Activated CD4-positive, alpha-beta T cell treated with anti-CD3 and anti-CD28 coated beads, Interleukin-10, Interleukin-2, amounts not matched to agents 100 ng/mL and 50 ng/mL, durations not matched to agents 16 hours and 8 hours (primary cell): ENCODE data around the gene MXRA8.
A peak's percentile ranks its signal among the peaks of the same experiment; 100 is the strongest.
"Not testable (repeated sequence)": the region's sequence is repeated elsewhere in the genome, so short reads cannot be mapped to it uniquely, and the experiment has no call there.

Experiments used
- DNase-seq: peaks from one replicate; pipeline ENCODE4 v3.0.0-alpha.2; 2020

The MXRA8 gene

DNA sequence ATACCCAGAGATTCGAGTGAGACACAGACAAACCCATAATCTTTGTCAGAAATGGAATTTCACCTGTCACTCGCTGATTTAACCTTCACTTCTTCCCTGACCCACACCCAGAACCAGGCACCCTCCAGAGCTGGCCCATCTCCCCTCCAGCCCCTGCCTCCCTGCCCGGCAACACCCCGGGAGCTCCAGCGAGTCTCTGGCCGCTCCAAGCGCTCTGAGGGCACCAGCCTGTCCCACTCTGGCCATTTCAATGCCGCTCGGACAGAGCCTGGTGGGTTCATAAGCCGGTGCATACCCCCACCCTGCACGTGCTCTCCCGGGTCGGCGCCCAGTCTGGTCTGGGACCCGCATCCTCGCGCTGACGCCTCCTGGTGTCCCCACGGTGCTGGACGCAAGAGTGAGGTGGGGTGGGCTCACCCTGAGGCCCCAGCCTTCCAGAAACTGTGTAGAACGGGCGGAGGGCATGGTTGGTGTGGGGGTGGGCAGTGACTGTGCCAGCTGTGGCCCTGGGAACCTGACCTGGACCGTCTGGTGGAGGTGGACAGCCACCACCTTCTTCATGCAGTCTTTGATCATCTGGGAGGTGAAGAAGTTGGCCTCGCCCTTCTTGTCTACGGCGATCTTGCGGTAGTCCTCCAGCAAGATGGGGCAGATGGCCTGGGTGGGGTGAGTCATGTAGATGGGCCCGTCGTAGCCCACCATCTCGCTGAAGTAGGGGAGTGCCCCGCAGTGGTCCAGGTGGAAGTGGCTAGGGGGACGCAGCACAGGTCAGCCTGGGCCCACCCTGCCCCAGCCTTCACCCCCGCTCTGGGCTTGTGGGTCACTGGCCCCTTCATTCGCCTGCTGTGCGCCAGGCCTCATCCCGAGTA is 39.3 kb downstream of the MXRA8 start:
- no peak for DNase-seq

DNA sequence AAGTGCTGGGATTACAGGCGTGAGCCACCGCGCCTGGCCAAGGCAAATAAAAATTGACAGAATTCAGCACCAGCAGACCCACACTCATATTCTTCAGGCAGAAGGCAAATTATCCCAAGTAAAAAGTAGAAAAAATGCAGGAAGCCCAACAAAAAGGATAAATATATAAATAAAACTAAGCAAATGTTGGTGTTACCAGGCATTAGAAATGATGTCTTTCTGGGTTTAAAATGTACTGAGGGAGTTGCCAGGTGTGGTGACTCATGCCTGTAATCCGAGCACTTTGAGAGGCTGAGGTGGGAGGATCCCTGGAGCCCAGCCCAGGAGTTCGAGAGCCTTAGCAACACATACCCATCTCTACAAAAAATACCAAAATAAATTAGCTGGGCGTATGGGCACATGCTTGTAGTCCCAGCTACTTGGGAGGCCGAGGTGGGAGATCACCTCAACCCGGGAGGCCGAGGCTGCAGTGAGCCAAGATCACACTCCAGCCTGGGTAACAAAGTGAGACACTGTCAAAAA is 40.2 kb downstream of the MXRA8 start:
- no peak for DNase-seq

DNA sequence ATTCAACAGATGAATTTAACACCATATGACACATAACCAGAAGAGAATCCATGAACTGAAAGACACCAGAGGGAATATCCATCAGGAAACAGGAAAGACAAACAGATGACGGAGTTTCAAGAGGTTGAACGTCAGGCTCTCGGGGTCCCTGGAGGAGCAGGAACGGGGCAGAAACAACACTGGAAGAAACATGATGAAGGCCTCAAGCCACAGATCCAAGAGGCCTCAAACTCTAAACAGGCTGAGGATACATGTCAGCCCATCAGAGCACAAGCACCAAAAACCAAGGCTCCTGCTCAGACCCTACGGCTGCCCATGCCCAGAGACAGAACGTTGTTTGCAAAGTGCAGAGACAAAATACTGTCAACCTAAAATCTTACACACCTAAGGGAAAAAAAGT is 40.9 kb downstream of the MXRA8 start:
- DNase-seq = no peak

DNA sequence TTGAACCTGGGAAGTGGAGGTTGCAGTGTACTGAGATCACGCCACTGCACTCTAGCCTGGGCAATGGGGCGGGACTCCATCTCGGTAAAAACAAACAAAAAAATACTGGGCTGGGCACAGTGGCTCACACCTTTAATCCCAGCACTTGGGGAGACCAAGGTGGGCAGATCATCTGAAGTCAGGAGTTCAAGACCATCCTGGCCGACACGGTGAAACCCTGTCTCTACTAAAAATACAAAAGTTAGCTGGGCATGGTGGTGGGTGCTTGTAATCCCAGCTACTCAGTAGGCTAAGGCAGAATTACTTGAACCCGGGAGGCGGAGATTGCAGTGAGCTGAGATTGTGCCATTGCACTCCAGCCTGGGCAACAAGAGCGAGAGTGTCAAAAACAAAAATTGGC is 42.2 kb downstream of the MXRA8 start:
- not testable (repeated sequence) for DNase-seq

DNA sequence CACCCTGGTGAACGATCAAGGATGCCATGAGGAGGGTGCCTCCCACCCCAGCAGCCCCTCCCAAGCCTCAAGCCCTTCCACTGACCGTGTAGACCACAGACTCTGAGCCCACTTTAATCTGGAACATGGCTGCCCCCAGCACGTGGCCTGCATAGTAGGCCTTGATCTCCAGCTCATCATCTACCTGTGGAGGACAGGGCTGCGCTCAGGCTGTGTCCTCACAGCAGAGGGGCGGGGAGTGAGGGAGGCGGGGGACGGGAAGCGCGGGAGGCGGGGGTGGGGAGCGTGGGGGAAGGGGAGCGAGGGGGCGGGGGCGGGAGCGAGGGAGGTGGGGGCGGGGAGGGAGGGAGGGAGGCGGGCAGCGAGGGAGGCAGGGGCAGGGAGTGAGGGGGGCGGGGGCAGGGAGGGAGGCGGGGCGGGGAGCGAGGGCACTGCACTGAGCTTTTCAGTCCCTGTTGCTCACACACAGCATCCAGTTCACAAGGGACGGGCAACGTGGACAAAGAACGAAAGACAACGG is 42.9 kb downstream of the MXRA8 start:
- no peak for DNase-seq

DNA sequence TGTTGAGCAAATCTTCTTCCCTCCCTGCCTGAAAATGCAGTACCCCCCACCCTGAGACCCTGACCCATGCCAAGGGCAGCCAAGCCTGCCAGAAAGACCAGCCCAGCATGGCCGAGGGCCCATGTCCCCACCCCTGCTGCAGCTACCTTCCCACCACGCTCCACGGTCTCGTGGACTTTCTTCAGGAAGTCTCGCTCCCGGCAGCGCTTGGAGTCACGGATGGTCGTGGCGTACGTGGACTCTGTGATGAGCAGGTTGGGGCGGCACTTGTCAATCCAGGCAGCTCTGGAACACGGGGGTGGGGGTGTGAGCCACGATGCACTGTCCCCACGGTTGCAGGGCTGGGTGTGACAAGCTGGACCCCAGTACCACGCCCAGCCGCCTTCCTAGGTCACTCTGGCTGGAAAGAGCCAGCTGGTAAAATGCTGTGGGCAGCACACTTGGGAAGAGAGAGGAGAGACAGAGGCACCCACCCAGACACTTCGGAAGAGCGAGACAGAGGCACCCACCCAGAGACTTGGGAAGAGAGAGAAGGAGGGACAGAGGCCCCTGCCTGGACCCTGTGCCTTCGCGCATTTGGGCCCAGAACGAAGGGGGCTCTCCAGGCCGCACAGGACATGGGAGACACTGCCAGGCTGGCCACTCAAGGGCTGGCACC is 43.5 kb downstream of the MXRA8 start:
- no peak for DNase-seq

DNA sequence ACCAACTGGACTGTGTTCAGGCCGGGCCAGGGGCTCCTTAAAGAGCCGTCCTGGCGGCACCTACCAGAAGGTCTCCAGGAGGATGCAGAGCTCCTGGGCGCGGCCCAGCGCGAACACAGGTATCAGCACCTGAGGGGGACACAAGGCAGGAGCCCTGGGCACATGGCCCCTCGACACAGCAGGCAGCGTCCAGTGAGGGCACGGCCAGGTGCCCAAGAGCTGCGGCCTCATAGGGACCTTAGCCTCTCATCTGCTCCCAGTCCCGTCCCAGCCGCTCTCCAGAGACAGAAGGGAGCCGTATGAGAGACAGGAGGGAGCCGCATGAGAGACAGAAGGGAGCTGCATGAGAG is 44.1 kb downstream of the MXRA8 start:
- DNase-seq = no peak

DNA sequence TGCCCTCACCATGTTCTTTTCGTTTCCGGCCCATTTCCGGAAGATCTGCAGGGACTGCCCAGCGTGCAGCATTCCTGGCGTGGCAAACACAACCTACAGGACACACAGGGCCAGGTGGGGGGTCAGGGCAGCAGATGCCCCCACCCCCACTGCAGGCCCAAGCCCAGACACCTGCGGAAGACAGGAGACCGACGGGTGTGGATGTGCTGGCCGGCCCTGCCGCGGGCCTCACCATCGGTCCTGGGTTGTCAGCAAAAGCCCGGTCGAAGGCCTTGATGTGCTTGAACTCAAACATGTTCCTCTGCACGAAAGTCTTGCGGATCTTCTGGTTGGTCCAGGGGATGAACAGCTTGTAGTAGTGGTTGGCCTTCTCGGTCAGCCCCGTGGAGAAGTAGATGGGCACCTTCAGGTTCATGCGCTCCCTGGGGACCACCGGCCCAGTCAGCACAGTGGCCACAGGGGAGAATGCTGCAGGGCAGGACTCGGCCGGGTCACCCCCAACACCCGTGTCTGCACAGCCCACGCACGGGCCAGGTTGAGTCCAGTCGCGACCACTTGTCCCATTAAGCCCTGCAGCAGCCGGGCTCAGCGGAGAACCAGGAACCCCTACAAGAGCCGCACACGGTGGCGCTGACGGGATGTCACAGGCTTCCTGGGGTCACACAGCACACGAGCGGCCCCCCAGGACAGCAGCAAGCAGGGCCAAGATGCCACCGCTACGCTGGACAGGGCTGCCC is 44.7 kb downstream of the MXRA8 start:
- no peak for DNase-seq

DNA sequence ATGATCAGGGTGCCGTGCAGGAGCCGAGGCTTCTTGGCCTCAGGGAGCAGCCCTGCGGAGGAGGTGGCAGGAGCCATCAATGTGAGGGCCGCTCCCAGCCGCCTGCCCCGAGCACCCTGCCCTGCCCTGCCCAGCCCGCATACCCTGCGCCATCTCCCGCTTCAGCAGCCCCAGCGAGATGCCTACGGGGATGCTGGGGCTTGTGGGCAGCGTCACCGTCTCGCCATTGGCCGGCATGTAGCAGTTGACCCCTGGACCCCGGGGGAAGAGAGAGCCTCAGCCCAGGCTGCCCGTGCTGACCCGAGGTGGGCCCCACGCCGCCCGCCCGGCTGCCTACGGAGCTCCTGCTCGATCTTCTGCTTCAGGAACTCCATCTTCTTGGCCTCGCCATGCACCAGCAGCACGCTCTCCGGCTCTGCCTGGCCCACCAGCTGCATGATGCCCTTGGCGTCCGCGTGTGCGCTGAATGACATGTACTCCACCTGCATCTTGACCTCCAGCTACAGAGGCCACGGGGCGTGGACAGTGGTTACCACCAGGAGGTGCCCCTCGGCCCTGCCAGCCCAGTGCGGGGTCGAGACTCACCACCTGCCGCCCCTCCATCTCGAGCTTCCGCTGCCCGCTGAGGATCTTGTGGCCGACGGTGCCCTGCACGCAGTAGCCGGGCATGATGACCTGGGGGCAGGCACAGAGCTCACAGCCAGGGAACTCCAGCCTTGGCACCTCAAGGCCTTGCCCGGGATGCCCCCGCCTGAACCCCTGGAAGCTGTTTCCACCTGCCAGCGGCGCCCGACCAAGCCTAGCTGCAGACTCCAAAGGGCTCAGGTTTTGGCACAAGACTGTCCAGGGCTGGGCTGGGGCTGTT is 45.7 kb downstream of the MXRA8 start:
- DNase-seq = no peak

DNA sequence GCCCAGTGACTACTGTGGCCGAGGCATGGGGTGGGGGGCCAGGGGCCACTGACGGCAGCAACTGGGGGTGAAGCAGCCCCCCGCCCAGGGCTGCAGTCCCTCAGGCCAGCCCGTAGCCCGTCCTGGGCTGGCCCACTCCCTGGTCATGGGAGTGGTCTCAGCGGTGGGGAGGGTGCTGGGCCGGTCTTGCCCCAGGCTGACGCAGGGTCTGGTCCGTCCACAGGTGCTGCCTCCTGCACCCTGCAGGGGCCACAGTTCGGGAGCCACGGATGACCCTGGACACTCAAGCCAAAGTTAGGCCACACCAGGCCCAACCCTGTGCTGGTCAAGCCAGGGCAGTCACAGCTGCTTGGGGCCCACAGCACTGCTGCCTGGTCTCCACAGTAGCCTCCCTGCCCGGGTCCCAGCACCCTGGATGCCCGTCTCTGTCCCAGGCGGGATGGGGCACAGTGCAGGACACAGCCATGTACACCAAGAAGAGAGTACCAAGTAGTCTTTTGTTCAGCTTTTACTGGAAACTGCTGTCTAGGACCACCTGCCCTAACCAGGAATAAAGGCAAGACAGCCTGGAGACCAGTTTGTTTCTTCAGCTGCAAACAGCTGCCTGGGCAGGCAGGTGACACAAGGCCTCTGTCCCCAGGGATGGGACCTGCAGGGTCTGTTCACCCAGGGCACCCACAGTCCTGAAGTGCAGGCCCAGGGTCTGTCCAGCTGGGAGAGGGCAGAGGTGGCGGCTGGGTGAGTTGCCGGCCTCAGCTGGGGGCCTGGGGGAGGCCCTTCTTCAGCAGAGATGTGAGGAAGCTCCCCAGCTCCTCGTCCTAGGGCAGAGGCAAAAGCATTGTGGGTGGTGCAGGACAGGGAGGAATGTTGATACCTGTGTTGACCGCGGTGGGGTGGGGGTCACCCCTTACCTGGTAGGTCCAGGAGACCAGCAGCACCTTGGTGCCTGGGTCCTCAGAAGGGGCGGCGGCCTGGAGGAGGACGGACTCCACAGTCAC is 46.9 kb downstream of the MXRA8 start:
- DNase-seq = no peak

DNA sequence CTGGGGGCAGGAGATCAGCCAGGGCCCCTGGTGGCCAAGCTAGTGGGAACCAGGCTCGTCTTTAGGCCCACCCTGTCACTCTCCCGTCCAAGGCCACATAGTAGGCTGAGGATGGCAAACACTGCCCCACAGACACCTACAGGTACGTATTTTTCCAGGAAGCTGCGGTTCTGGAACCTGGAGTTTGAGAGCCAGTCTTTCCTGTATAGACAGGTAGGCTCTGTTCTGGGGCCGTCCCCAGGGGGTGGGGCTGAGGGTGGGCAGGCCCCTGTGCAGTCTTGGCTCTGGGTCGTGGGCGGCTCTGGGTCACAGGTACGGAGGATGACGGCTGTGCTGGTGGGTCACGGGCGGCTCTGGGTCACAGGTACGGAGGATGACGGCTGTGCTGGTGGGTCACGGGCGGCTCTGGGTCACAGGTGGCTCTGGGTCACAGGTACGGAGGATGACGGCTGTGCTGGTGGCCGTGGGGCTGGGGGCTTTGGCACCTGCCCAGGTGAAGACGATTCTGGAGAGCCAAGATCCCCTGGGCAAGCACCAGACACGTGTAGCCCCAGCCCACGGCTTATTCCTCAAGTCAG is 47.8 kb downstream of the MXRA8 start:
- no peak for DNase-seq

DNA sequence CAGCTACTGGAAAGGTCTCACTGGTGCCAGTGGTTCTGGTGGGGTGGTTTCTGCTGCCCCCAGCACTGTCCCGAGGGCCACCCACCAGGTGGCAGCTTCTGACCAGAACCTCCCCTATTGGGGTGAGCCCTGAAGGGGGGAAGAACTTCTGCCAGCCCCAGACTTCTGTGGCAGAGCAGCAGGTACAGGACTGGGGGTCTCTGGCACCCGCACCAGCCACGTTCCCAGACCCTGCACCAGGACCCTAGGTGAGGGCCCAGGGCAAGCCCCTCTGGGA is 48.3 kb downstream of the MXRA8 start:
- no peak for DNase-seq

DNA sequence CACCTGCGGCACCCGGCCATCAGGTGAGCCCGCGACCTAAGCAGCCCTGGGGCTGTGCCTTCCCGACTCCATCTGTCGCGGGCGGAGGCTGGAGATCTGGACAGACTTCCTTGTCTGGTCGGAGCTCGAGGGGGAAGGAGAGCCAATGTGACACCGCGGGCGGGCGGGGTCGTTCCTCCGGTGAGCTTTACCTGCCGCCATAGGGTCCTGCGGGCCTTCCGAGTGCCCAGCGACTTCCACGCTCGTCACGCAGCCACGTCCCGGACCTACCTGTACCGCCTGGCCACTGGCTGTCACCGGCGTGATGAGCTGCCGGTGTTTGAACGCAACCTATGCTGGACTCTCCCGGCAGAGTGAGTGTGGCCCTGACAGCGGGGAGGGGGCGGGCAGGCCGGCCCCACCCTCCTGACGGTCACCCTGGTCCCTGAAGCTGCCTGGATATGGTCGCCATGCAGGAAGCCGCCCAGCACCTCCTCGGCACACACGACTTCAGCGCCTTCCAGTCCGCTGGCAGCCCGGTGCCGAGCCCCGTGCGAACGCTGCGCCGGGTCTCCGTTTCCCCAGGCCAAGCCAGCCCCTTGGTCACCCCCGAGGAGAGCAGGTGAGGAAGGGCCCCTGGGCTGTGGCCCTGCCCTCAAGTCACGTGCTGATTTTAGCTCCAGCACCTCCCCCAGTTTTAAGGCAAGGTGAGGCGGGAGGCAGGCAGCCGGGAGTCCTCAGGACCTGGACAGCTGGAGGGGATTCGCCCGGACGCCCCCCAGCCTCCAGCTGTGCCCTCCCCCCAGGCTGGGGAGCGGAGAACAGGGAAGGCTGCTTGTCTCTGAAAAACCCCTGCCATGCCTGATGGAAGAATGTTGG is 48.9 kb downstream of the MXRA8 start:
- no peak for DNase-seq

DNA sequence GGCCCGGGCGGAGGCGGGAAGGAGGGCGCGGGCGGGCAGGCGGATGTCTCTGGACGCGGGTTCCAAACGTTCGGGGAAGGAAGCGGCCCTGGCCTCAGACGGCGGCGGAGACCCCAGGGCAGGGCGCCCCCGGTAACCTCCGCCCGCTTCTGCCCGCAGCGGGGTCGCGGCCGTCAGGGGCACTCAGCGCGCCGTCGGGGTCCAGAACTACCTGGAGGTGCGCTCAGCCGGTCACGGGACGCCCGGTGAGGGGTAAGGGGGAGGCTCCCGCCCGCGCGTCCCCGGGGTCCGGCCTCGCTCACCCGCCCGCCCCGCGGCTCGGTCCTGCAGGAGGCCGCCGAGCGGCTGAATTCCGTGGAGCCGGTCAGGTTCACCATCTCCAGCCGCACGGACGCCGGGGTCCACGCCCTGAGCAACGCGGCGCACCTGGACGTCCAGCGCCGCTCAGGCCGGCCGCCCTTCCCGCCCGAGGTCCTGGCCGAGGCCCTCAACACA is 49.6 kb downstream of the MXRA8 start:
- no peak for DNase-seq

DNA sequence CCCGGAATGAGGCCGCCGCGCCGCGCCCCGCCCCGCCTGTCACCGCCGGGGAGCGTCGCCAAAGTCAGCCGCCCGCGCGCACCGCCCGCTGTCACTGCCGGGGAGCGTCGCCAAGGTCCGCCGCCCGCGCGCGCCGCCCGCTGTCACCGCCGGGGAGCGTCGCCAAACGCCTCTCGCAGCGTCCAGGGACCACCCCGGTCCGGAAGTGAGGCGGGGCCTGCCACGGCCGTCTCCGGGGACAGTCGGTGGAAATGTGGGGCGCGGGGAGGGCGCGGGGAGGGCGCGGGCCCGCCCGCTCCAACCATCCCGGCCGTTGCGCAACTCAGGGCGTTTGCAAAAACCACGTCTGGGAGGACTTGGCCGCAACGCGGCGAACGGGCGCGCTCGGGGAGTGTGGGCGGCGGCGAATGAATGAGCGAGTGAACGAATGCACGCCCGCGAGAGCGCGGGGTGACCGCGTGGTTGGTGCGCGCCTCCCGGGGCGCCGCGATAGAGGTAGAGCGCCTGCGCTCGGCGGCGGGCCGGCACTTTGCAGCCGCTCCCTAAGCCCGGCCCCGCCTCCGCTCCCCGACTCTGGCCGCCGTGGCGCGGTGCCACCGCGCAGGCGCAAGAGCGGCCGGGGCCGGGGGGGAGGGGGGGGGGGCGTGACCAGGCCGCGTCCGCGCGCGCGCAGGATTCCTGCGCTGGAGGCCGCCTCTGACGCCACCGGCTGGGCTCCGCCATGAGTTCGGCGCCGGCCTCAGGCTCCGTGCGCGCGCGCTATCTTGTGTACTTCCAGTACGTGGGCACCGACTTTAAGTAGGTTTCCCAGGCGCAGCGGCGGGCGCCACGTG is 50.2 kb downstream of the MXRA8 start, which contains the start of the genes ACAP3 and PUSL1:
Gene ACAP3, minus strand, starts transcription at position 8 of the 833 bp plus-strand sequence. CDS start 115 bp downstream, outside the sequence.
Gene PUSL1, plus strand, starts transcription at position 675 of the 833 bp plus-strand sequence. Its CDS starts 47 bp downstream, at position 722.
- DNase-seq = peak; percentile 92

DNA sequence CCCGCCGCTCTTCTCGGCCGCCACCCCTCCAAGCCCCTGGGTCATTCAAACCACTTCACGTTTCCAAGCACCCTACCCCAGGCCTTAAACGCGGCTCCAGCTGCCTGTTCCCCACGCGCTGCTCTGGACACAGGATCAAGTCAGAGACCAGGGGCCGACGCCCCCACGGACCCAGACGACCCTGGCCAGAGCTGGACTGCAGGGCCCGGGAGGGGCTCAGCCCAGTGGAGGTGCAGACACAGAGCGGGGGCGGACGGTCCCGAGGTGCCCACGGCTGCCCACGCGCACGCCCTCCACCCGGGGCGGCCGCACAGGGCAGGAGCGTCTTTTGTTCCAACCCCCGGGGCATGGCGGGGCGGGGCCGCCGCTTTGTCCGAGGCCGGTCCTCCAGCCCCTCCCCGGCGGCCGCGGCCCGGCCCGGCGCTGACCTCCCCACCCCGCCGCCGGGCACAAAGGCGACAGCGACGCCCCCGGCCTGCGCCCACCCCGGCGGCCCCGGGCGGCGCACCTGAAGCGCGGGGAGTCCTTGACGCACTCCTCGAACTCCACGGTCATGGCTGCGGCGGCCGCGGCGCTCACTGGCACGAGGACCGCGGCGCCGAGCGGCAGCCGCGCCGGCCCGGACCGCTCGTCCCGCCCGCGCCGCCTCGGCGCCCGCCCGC is 51.0 kb downstream of the MXRA8 start:
- no peak for DNase-seq

DNA sequence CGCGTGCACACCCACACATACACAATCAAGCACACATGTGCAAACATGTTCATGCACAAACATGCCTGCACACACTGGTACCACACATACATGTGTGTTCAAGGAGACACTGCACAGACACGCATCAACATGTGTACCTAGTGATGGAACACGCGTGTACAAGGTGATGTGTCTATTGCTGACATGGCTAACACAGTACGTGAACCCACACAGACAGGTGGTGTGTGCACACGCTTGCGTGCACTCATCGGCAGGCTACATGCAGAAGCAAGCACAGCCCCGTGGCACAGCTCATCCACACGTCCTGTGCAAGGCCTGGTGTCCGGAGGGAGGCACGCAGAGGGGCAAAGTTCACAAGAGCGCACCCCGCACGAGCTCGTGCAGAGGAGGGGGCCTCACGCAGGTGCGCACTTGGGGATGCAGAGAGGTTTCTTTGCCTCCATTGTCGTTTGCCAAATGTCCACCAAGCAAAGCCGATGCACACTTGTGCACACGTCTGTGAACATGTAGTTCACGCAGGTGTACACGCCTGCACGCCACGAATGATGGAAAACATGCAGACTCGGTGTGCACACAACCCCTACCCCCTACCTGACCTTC is 51.6 kb downstream of the MXRA8 start:
- DNase-seq = no peak
